ENCODE measurements around the gene SUGCT. TPM values are rescaled to one million over a fixed set of nuclear protein-coding genes. Genes with fewer than 3 reads are reported as not detected.

Gene SUGCT
- total and polyA plus RNA-seq, 2 of the 8 experiments (the other 6 are each of a cell fraction or from before 2014, with no cell fraction given), result 2.8 to 5.4 TPM

DNA sequence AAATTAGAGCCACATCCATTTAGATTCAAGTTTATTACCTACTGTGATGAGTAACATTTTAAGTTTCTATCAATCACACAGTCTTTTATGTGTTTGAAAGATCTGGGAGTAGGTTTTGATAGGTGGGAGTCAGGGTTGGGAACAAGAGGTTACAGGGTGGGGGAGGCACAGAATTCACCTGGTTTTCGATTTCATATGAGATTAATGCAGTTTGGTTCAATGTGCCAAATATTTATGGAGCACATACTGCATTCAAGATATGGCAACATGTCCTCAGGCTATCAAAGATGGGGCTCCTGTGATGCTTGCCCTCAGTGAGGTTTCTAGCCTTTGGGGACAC lies 564.1 kb downstream of the SUGCT start:
- H4K91ac ChIP-seq (replicated peaks; ENCODE audit: insufficient read length, low read length), result no peak overlapping the region
- no peak overlapping the region for H3K9ac ChIP-seq (replicated peaks in 1 of 4; ENCODE audit: extremely low read depth in 1 of 4, low read depth in 3 of 4, low read length in 3 of 4)
- H3K36me3 ChIP-seq (ENCODE audit: control insufficient read depth in 2 of 4, insufficient read depth in 4 of 4, low read length in 3 of 4), result no peaks in the 10 kb centered on the region
- no peak overlapping the region for H2BK5ac ChIP-seq (ENCODE audit: low read depth, low read length)
- no peak overlapping the region for H3K4ac ChIP-seq (replicated peaks; ENCODE audit: insufficient read length, low read depth, low read length)
- no peaks in the 10 kb centered on the region for H3K79me2 ChIP-seq (ENCODE audit: control insufficient read depth in 1 of 2, insufficient read depth in 2 of 2, low read length in 2 of 2)
- H3K18ac ChIP-seq (ENCODE audit: extremely low read depth, low read length), result no peak overlapping the region
- H2BK120ac ChIP-seq (replicated peaks; ENCODE audit: low read depth, low read length), result no peak overlapping the region
- H3K4me1 ChIP-seq (replicated peaks in 1 of 4; ENCODE audit: control insufficient read depth in 3 of 4, insufficient read depth in 4 of 4, low read length in 3 of 4), result peaks cover 0 to 4% (median 2%) of the 10 kb centered on the region in 4 experiments; a peak in 4 of 7 replicates
- no peaks in the 10 kb centered on the region for H3K27me3 ChIP-seq (replicated peaks in 1 of 4; ENCODE audit: control insufficient read depth in 3 of 4, extremely low read depth in 1 of 4, insufficient read depth in 3 of 4, low read length in 3 of 4)
- H3K23ac ChIP-seq (ENCODE audit: insufficient read length), result no peak overlapping the region
- H3K56ac ChIP-seq (replicated peaks; ENCODE audit: insufficient read length, low read depth, low read length), result no peak overlapping the region
- no peak overlapping the region for H2BK12ac ChIP-seq (ENCODE audit: low read depth, low read length)
- FAIRE-seq (no peak), DNase-seq (ENCODE audit: low read depth in 1 of 2, low spot score in 2 of 2) (no peak)
- no peaks in the 10 kb centered on the region for H4K20me1 ChIP-seq (replicated peaks in 1 of 2; ENCODE audit: control insufficient read depth in 1 of 2, insufficient read depth in 2 of 2, low read length in 2 of 2)
- no peaks in the 10 kb centered on the region for H3K79me1 ChIP-seq (ENCODE audit: low read depth, low read length)
- H2AFZ ChIP-seq (ENCODE audit: low read length), result no peak overlapping the region
- no peak overlapping the region for H3K27ac ChIP-seq (ENCODE audit: low read depth, low read length)
- no peaks in the 10 kb centered on the region for H3K23me2 ChIP-seq (ENCODE audit: low read depth, low read length)
- ChIA-PET POLR2A (ENCODE audit: partially characterized antibody) (no interaction called here), CTCF (ENCODE audit: partially characterized antibody) (interaction anchor here (6.2 kb wide), 1 partner anchor 17 kb away, joined by 28 read pairs; no protein-coding TSS in a partner anchor)
- no peak overlapping the region for H3K4me3 ChIP-seq (ENCODE audit: extremely low read depth in 1 of 4, insufficient read depth in 2 of 4, low read depth in 3 of 4, low read length in 4 of 4)
- no peak overlapping the region for H4K5ac ChIP-seq (ENCODE audit: insufficient read length, low read depth, low read length)
- H2BK20ac ChIP-seq (ENCODE audit: low read length), result no peak overlapping the region
- no peak overlapping the region for H3K4me2 ChIP-seq (ENCODE audit: insufficient read depth in 1 of 2, low read depth in 2 of 2, low read length in 2 of 2)
- H2BK15ac ChIP-seq (ENCODE audit: low read length), result no peak overlapping the region
- H4K8ac ChIP-seq (ENCODE audit: extremely low read depth, insufficient read depth, low read length), result no peak overlapping the region
- WGBS, 2 experiments (ENCODE audit: extremely low coverage in 1 of 2, insufficient coverage in 1 of 2, insufficient read length in 1 of 2, insufficient replicate concordance in 2 of 2, low coverage in 1 of 2, low lambda C conversion rate in 2 of 2, missing lambda C conversion rate in 1 of 2), result 100% methylated on average over 1 of the region's 1 CpG; no CpG with 5 or more reads in 1 of the 2 experiments
- H2AK5ac ChIP-seq (ENCODE audit: low read depth, low read length), result no peak overlapping the region
- no peak overlapping the region for H3K14ac ChIP-seq (ENCODE audit: insufficient read length)
- no peaks in the 10 kb centered on the region for H3K9me3 ChIP-seq (ENCODE audit: insufficient read depth in 2 of 2, low read depth in 1 of 2, low read length in 1 of 2)
- no peak for TF ChIP-seq NRF1 (IDR thresholded peaks at IDR 0.05; ENCODE audit: low read depth, low read length)
- no peak for TF ChIP-seq JUN (IDR thresholded peaks at IDR 0.05; ENCODE audit: low read depth, low read length)
- no peak for TF ChIP-seq ZNF274 (IDR thresholded peaks at IDR 0.05; ENCODE audit: borderline replicate concordance, extremely low read depth, low read length)
- no peak for TF ChIP-seq TAF1 (IDR thresholded peaks at IDR 0.05; ENCODE audit: low read depth, low read length)
- TF ChIP-seq SIN3A (conservative IDR thresholded peaks at IDR 0.05 in 1 of 2, IDR thresholded peaks at IDR 0.05 in 1 of 2; ENCODE audit: low read depth in 1 of 2, low read length in 2 of 2), result no peak
- no peak for TF ChIP-seq GTF2F1 (IDR thresholded peaks at IDR 0.05; ENCODE audit: borderline replicate concordance, low read depth, low read length)
- no peak for TF ChIP-seq EP300 (IDR thresholded peaks at IDR 0.05; ENCODE audit: borderline replicate concordance in 1 of 2, low read depth in 2 of 2, low read length in 2 of 2)
- no peak for TF ChIP-seq CEBPB (IDR thresholded peaks at IDR 0.05; ENCODE audit: low read depth, low read length)
- TF ChIP-seq FOSL1 (IDR thresholded peaks at IDR 0.05; ENCODE audit: insufficient read depth, low read depth, low read length), result no peak
- no peak for TF ChIP-seq CBX5 (IDR thresholded peaks at IDR 0.05; ENCODE audit: low read depth, low read length)
- no peak for TF ChIP-seq ATF3 (IDR thresholded peaks at IDR 0.05; ENCODE audit: insufficient read depth, low read depth, low read length)
- no peak for TF ChIP-seq SP1 (IDR thresholded peaks at IDR 0.05; ENCODE audit: low read depth, low read length)
- no peak for TF ChIP-seq MAFK (IDR thresholded peaks at IDR 0.05; ENCODE audit: low read depth, low read length)
- no peak for TF ChIP-seq TCF12 (IDR thresholded peaks at IDR 0.05; ENCODE audit: low read depth, low read length)
- no peak for TF ChIP-seq EZH2 (IDR thresholded peaks at IDR 0.05; ENCODE audit: low read depth, low read length, severe bottlenecking)
